Left ventricle myocardium inferior (tissue), 1 donor: ENCODE results near the gene SLC19A1. TPM values are rescaled to one million over a fixed set of nuclear protein-coding genes. Genes with fewer than 3 reads are reported as not detected.
A peak's percentile ranks its signal among the peaks of the same experiment; 100 is the strongest.
"Not testable (repeated sequence)": the region's sequence is repeated elsewhere in the genome, so short reads cannot be mapped to it uniquely, and the experiment has no call there.

Experiments used
- DNase-seq: peaks from one replicate; pipeline ENCODE4 v3.0.0-alpha.2; 2020
- H3K27ac ChIP-seq: fragments of 200-600 bp; replicated peaks from 2 replicates; pipeline ENCODE4 v1.8.0; 2021
- H3K27me3 ChIP-seq: fragments of 200-600 bp; 2 replicates; pipeline ENCODE4 v1.8.0; 2021; ENCODE audit warnings: low read depth
- H3K36me3 ChIP-seq: fragments of 200-600 bp; 2 replicates; pipeline ENCODE4 v1.8.0; 2021
- H3K4me1 ChIP-seq: fragments of 200-600 bp; 2 replicates; pipeline ENCODE4 v1.8.0; 2021
- H3K4me3 ChIP-seq: fragments of 200-600 bp; 2 replicates; pipeline ENCODE4 v1.8.0; 2021; ENCODE audit warnings: mild to moderate bottlenecking, moderate library complexity
- H3K9me3 ChIP-seq: fragments of 200-600 bp; replicated peaks from 2 replicates; pipeline ENCODE4 v1.8.0; 2021
- intact Hi-C: fragments of 100-400 bp; cut with micrococcal nuclease; formaldehyde crosslinking; loops from one replicate; pipeline ENCODE4 v1.11.0; 2022
- total RNA-seq: library from RNA; stranded (reverse); fragmentation: NEBNext Ultra II Directional; extraction: Animal tissue kit (Norgen Biotek cat#: 25700); gene quantifications from one replicate; pipeline ENCODE4 v1.2.1, GENCODE V29; 2021
- TF ChIP-seq, protein P1 (sequence below): fragments of 200-600 bp; IDR thresholded peaks from 2 replicates; pipeline ENCODE4 v1.8.0; 2021; ENCODE audit warnings: antibody characterized with exemption, mild to moderate bottlenecking, borderline replicate concordance
- donor health status: DM: no; HTN: yes; CAD: no; lungs with severe emphysema.

SLC19A1 gene
- total RNA-seq, 1 donor from 2014 or later, result 4.9 TPM

DNA sequence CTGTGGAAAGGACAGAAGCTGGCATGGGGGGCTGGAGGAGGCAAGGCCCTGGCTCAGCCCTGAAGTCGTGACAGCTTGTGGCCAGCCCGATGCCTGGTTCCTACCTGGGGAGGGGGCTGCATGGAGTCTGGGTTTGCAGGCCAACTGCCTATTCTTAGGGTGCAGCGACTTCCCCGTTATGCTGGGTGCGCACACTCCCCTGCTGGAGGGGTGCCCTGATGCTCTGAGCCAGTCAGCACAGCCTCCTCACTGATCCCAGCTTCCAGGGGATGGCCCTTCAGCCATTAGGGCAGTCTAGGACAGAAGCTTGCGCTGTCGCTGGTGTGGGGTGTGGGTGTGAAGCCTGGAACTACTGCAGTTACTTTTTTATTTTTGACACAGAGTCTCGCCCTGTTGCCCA lies 30.0 kb upstream of the SLC19A1 start:
- DNase-seq, result peak; percentile 3
- Histone ChIP-seq H3K27me3 (peaks cover 61% of the 10 kb centered on the region), H3K9me3 (no peaks in the 10 kb centered on the region), H3K4me3 (no peak overlapping the region), H3K4me1 (no peaks in the 10 kb centered on the region), H3K27ac (no peak overlapping the region), H3K36me3 (no peaks in the 10 kb centered on the region)
- TF ChIP-seq, protein P1, sequence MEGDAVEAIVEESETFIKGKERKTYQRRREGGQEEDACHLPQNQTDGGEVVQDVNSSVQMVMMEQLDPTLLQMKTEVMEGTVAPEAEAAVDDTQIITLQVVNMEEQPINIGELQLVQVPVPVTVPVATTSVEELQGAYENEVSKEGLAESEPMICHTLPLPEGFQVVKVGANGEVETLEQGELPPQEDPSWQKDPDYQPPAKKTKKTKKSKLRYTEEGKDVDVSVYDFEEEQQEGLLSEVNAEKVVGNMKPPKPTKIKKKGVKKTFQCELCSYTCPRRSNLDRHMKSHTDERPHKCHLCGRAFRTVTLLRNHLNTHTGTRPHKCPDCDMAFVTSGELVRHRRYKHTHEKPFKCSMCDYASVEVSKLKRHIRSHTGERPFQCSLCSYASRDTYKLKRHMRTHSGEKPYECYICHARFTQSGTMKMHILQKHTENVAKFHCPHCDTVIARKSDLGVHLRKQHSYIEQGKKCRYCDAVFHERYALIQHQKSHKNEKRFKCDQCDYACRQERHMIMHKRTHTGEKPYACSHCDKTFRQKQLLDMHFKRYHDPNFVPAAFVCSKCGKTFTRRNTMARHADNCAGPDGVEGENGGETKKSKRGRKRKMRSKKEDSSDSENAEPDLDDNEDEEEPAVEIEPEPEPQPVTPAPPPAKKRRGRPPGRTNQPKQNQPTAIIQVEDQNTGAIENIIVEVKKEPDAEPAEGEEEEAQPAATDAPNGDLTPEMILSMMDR, result no peak
- intact Hi-C loops, result no loop called here

DNA sequence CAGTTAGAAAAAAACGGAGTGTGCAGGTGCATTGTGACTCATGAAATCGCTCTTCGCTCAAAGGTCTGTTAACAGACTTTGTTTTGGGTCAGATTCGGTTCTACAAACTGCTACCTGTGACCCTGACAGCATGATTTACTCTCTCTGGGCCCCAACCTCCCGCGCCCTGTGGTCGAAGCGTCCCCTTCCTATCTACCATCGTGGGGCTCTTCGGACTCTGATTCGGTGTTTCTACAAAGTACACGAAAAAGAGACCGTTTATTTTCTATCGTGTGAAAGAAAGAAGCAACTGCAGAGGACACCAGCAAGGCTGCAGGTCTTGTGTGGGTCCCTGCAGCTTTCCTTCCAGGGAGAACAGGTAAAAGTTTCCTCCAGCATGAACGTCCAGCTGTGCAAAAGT lies 29.4 kb upstream of the SLC19A1 start:
- DNase-seq, result peak; percentile 3
- TF ChIP-seq, protein P1, result no peak
- Histone ChIP-seq H3K27ac (no peak overlapping the region), H3K27me3 (peaks cover 61% of the 10 kb centered on the region), H3K4me3 (no peak overlapping the region), H3K9me3 (no peaks in the 10 kb centered on the region), H3K4me1 (no peaks in the 10 kb centered on the region), H3K36me3 (no peaks in the 10 kb centered on the region)
- intact Hi-C loops, result no loop called here

DNA sequence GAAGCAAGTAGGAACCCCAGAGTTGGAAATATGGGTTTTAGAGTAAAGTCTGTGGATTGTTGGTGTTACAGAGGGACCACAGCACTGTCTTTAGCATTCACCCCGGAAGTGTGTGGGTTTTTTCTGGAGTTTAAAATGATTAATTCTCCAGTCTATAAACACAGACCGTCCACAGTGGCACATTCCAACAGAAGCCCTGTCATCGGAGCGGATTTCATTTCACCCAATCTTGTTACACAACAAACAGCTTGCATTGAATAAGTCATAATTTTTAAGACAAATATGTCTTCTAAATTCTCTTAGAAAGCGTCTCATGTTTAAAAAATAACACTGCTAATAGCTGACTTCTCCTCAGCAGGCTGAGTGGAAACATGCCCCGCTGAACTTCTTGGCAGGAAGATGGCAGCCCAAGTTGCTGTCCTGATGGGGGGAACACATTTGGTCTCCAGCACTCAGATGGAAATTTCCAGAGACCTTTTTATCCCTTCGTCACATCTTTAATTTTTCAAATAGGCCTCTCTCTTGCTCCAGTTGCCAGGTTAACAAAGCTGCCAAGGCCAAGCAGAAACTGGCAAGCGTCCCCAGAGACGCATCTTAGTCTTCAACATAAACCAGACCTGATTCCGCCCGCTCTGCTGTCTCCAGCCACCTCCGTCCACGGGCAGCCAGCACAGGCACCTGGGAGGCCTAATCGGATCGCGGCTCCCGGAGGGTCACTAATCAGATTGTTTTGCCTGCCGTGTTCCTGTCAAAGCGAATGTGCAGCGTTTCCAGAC lies 28.8 kb upstream of the SLC19A1 start:
- TF ChIP-seq, protein P1, result no peak
- intact Hi-C loops, result no loop called here
- no peak for DNase-seq
- no peaks in the 10 kb centered on the region for H3K4me1 ChIP-seq
- no peaks in the 10 kb centered on the region for H3K36me3 ChIP-seq
- H3K4me3 ChIP-seq, result no peak overlapping the region
- H3K27ac ChIP-seq, result no peak overlapping the region
- H3K9me3 ChIP-seq, result no peaks in the 10 kb centered on the region
- H3K27me3 ChIP-seq, result peaks cover 61% of the 10 kb centered on the region

DNA sequence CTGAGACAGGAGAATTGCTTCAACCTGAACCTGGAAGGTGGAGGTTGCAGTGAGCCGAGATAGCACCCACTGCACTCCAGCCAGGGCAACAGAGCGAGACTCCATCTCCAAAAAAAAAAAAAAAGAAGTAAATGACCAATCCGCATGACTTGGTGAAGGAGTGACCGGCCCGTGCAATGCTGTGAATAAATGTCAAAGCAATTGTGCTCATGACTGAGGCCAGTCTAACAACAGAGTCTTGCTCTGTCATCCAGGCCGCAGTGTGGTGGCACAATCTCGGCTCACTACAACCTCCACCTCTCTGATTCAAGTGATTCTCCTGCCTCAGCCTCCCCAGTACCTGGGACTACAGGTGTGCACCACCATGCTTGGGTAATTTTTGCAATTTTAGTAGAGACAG lies 27.8 kb upstream of the SLC19A1 start:
- no peaks in the 10 kb centered on the region for H3K4me1 ChIP-seq
- TF ChIP-seq, protein P1, result no peak
- no peak overlapping the region for H3K4me3 ChIP-seq
- peaks cover 61% of the 10 kb centered on the region for H3K27me3 ChIP-seq
- DNase-seq, result no peak
- H3K36me3 ChIP-seq, result no peaks in the 10 kb centered on the region
- no peak overlapping the region for H3K27ac ChIP-seq
- H3K9me3 ChIP-seq, result no peaks in the 10 kb centered on the region
- intact Hi-C loops, result no loop called here

DNA sequence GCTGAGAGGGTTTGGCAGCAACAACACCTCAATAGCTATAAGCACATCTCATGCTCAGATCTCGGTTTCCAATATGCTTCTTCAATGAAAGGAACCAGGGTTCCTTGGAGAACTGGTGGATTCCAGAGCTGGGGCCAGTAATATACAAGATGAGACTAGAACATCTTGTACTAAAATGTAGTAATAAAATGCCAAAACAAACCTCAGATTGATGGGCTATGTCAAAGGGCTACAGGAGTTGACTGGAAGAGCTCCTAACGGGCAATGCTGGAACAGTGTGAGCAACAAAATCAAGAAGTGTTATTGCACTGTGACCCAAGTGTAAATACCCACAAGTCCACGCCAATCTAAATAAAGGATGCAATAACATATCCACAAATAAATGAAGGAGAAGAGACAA lies 26.1 kb upstream of the SLC19A1 start:
- Histone ChIP-seq H3K36me3 (no peaks in the 10 kb centered on the region), H3K27me3 (peaks cover 67% of the 10 kb centered on the region), H3K27ac (no peak overlapping the region), H3K4me1 (no peaks in the 10 kb centered on the region), H3K9me3 (no peaks in the 10 kb centered on the region), H3K4me3 (no peak overlapping the region)
- intact Hi-C loops, result no loop called here
- DNase-seq, result no peak
- TF ChIP-seq, protein P1, result no peak

DNA sequence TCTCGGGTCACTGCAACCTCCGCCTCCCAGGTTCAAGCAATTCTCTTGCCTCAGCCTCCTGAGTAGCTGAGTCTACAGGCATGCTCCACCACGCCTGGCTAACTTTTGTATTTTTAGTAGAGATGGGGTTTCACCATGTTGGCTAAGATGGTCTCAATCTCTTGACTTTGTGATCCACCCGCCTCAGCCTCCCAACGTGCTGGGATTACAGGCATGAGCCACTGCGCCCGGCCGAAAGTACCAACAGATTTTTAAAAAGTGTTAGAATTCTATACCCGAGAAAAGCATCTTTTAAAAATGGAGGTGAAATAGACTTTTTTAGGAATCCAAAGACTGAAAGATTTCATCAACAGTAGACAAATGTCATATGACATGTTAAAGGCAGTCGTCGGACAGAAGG lies 21.9 kb upstream of the SLC19A1 start:
- H3K4me1 ChIP-seq, H3K9me3 ChIP-seq, H3K36me3 ChIP-seq, H3K27ac ChIP-seq, H3K4me3 ChIP-seq, DNase-seq, intact Hi-C loops: not testable (repeated sequence)
- peaks cover 90% of the 10 kb centered on the region for H3K27me3 ChIP-seq
